GDM1 (cell line): Measurements from ENCODE around the gene SLC22A6.

Source experiments
- DNase-seq: peaks from one replicate; lab custom pipeline; 2025; lab: John Stamatoyannopoulos, UW

The SLC22A6 gene, protein sequence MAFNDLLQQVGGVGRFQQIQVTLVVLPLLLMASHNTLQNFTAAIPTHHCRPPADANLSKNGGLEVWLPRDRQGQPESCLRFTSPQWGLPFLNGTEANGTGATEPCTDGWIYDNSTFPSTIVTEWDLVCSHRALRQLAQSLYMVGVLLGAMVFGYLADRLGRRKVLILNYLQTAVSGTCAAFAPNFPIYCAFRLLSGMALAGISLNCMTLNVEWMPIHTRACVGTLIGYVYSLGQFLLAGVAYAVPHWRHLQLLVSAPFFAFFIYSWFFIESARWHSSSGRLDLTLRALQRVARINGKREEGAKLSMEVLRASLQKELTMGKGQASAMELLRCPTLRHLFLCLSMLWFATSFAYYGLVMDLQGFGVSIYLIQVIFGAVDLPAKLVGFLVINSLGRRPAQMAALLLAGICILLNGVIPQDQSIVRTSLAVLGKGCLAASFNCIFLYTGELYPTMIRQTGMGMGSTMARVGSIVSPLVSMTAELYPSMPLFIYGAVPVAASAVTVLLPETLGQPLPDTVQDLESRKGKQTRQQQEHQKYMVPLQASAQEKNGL

DNA sequence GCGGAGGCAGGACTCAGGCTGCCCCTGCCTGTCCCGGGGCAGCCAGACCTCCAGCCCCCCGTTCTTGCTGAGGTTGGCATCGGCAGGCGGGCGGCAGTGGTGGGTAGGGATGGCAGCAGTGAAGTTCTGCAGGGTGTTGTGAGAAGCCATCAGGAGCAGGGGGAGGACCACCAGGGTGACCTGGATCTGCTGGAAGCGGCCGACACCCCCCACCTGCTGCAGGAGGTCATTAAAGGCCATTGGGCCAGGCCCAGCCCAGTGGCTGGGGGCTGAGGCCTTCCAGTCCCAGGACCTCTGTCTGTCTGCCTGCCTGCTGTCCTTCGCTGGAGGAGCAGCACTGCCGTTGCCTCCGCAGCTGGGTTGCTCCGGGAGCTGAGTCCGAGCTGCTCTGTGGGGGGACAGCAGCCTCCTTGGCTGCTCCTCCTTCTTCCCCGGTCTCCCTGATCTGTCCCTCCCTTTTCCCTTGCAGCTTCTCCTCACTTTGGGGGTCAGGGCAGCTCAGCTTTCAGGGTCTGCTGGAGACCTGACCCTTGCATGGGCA is at the start of gene SLC22A6:
Gene SLC22A6, minus strand, starts transcription at position 517 of the 541 bp plus-strand sequence. Its CDS starts 277 bp downstream, at position 240.
- no peak for DNase-seq

DNA sequence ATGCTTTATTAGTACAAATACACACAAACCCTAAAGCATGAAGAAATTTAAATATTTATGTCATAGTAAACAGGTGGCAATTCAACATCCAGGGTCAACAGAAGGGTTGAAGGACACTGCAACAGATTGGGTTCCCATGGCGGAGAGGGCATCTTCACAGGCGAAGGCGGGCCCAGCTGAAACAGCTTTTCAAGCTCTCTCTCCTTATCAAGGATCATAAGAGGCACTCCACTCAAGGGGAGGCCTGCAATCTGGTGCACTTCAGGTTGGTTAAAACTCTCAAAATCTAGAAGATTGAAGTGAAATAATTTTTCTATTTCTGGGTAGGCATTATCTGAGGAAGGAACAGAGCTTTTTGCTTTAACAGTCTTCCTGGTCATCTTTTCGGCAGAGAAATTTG is 47.7 kb upstream of the SLC22A6 start:
- DNase-seq: no peak

DNA sequence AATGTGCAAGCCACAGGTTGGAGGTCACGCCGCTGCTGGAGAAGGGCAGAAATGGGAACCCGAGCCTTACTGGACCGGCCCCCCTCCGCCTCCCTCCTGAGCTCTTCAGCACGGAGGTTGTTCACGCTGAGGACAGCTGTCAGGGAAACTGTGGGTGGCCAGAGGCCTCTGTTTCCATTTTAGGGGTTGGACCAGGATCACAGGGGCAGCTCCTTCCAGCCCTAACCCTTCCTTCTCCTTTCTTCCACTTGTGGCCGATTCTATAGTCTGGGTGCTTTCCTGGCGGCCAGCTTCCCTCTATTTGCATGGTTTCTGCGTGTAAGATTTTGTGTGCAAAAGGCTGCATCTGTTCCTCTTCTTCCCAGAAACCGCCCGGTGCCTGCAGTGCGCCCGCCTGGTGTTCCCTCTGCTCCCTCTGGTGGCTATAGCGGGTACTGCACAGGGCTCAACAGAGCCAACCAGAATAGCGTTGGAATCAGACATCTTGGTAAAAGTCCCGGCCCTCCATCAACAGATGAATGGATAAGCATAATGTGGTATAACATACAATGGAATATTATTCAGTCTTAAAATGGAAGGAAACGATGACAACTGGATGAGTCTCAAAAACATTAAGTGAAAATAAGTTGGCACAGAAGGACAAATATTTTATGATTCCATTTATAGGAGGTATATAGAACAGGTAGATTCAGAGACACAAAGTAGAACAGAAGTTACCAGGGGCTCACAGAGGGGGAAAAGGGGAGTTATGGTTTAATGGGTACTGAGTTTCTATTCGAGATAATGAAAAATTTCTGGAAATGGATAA is 39.3 kb upstream of the SLC22A6 start:
- peak; percentile 64 for DNase-seq

DNA sequence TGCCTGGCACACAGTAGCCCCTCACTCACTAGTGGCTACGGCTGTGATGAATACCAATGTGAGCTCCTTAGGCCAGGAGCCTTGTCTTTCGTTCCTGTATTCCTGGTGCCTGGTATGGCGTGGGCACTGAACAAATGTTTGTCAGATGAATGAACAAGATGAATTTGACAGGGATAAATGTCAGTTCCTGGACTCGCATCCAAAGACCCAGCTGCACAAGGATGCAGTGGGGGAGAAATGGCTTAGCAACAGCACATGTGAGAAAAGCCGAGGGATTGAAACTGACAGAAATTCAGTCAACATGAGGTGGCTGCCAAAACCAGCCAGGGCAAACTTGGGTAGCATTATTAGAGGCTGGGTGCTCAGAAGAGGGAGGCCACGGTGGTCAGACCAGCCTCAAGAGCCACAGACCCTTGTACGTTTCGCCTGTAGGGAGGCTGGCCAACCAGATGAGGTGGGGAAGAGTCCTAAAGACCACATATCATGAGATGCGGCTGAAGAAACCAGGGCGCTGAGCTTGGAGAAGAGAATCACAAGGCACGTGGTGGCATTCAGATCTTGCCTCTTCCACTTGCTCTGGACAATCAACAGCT is 38.6 kb upstream of the SLC22A6 start:
- no peak for DNase-seq

DNA sequence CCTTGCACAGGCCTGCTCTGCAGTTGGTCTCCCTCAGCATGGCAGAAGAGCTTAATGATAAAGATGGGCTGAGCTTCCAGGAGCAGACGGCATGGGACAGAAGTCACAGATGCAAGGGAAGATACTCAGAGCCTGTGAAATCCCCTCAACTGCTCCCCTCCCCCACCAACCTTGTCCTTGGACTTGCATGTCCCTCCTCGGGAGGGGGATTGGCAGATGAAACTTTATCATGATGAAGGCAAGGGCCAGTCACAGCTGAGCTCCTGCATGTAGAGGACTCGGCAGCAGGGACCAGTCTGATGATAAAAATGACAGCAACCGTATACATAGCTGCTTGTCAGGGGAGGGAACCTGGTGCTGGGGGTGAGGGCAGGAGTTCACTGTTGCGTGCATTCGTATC is 37.7 kb upstream of the SLC22A6 start:
- DNase-seq: no peak

DNA sequence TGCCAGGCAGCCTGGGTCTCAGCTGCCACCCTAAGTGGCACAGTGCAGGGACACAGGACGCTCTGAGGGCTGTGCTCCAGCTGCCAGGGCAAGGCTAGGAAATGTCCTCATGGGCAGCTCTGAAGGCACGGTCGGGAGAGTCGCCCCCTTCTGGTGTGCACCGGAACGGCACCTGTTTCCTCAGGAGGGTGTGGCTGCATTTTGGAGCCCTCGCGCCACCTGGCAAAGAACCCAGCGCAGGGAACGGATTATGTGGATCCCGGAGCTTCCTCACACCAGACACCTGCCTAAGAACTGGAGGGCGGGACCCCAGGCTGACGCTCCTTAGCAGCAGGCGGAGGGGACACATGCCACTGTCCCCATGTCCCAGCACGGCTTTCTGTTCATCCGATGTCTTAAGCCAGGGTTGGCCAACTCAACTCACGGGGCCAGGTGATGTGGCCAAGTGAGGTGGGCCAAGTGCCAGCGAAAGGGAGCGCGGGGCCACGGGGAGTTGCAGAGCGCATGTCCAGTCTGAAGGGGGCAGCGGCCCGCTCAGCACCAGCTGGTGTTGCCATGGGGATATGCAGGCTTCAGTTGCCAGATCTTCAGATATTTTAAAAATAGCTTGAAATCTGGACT is 36.0 kb upstream of the SLC22A6 start:
- DNase-seq: no peak

DNA sequence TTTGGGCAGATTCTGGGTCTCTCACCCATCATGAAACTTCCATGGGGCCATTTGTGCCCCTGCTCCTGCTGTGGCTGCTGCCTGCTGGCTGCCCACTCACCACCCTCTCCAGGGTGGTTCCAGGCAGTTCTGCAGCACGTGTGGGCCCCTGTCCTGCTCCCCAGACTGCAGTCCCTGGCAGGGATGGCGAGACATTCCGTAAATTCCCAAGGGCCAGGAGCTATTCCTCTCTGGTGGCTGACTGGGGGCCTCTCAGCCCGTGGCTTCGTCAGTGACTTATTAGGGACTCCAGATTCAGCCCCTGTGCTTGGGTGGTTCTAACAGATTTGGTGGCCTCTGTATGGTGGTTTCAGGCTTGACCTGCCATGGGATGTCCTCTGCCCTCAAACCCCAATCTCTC is 34.7 kb upstream of the SLC22A6 start:
- DNase-seq: no peak

DNA sequence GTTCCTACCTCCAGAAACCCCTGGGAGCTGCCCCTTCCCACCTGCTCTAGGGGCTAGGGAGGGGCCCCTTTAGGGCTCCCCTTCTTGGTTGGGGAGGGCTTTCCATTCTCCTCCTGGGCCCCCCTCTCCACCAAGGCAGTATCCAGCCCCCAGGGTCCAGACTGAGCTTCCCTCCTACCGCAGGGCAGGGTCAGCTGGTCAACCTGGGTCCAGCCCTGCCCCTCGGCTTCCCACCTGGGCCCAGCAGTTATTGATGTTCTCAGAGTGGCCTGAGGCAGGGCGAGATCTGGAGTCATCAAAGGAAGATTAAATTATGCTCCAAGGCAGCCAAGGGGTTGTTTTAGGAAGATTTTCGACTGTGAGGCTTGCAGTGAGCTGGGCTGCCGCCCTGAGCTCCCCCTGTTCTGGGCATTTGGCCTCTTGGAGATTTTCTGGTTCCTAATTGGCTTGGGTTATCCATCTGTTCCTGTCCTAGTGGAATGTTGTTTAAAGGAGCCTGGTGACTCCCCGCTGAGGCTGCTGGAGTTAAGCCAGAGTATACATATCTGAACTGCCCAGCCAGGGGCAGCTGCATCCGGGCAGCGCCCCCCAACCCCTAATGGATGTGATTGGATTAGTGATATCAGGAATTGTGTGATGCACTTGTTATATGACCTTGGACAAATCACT is 32.7 kb upstream of the SLC22A6 start:
- DNase-seq: no peak

DNA sequence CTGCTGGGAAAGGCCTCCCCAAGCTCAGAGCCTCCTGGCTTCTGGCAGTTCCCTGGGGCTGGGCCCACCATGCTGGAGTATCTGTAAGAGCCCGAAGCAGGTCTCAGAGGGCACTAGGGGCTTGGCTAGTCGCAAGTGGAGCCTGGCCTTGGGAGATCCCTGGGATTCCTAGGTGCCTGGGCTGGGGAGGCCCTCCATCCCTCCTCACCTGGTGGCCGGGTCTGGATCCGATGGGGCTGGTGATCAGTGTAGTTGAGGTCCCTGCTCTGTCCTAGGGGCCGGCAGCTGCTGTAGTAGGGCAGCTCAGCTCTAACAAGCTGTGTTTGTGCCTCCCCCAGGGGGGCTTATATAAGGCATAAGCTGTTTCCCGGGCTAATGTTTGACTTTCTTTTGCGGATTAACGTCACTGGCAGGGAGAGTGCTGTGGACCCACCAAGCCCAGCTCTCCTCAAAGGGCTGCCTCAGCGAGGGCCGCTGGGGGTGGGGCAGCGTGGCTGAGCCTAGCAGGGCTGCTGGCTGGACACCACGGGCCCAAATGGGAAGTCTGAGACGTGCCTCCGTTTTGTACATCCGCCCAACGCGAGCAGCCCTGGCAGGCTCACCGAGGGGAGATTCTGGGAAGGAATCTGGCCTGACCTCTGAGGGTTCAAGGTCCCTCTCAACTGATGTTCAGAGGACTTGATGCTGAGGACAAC is 30.9 kb upstream of the SLC22A6 start, which contains the start of gene SLC22A8:
Gene SLC22A8, minus strand, starts transcription at position 321 of the 695 bp plus-strand sequence. CDS start 883 bp downstream, outside the sequence.
- no peak for DNase-seq

DNA sequence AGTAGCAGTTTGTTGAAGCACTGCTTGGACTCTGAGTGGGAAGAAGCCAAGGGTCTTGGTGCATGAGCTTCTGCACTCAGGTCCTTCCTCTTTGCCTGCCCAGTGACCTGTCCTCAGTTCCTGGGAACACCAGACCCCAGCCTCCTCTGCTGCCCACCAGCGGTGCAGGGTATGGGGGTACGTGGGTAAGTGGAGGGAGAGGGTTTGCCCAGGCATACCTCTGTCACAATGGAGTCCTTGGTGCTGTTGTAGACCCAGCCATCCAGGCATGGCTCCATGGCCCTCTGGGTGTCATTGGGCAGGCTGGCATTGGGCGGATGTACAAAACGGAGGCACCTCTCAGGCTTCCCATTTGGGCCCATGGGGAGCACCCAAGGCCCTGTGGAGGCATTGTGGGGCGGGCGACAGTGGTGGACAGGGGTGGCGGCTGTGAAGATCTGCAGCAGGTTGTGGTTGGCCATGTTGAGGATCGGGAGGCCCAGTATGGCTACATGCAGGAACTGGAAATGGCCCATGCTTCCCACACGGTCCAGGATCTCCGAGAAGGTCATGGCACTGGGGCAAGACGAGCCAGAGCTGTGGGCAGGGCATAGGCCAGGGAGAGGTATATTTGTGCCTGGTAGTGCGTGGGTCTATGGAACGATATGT is 29.8 kb upstream of the SLC22A6 start:
- no peak for DNase-seq

DNA sequence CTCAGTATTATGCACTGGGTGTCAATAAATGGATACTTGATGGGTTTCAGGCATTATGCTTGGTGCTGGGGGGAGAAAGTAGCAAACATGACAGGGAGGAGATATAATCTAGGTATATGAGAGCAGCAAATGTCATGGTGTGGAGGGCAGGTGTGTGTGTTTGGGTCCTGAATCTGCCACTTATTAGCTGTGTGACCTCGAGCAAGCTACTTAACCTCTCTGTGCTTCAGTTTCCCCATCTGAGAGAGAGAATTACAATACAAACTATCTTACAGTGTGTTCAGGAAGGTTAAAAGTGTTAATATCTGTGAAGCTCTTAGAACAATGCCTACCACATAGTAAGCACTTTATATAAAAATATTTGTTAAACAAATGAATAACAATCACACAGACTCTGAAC is 28.1 kb upstream of the SLC22A6 start:
- DNase-seq: no peak

DNA sequence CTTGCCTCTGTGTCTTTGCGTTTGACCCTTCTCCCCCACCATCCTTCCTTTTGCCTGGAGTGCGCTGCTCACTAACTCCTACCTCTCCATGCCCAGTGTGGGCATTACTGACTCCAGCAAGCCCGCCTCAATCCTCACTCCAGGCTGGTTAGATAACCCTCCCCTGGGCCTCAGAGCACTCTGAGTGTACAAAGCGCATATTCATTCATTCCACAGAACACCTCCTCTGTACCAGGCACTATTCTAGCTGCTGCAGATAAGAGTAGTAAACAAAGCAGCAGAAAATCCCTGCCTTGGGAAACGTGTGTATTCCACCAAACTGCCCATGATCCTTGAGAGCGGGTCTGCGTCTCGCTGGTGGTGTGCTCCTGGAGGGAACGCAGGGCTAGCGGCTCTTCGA is 27.7 kb upstream of the SLC22A6 start:
- no peak for DNase-seq

DNA sequence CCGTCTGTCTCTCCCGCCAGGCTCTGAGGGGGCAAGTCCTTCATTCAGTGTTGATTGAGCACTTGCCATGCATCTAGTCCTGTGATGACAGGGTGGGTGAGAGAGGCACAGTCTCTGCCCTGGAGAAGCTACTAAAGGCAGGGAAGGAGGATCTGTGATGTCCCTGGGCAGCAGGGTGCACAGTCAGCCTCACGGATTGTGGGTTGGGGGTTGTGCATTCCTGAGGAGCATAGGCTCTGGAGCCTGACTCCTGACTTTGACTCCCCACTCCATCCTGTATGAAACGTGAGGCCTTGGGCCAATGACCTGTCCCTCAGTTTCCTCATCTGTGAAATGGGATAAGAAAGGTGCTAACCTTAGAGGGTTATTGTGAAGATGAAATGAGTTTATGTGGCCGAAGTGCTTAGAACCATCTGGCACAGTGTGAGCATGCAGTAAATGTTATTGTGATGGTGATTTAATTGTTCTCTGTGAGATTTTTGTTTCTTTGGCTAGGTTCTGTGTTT is 26.2 kb upstream of the SLC22A6 start:
- no peak for DNase-seq

DNA sequence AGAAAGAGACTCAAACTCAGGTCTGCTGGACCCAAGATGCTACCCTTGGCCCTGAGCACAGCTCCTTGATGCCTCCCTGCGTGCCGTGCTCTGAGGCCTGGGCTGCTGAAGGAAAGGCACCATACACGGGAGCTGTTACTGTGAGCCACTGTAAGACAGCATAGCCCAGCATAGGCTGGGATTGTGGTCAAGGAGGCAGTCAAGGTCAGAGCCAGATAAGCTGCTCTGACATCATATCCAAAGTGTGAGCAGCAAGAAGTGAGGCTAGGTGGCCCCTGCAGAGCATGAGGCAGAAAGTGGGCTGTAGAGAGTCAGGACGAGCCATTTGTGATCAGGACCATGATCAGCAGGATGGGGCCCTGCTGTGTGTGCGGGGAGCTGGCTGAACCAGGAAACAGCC is 23.2 kb upstream of the SLC22A6 start:
- no peak for DNase-seq

DNA sequence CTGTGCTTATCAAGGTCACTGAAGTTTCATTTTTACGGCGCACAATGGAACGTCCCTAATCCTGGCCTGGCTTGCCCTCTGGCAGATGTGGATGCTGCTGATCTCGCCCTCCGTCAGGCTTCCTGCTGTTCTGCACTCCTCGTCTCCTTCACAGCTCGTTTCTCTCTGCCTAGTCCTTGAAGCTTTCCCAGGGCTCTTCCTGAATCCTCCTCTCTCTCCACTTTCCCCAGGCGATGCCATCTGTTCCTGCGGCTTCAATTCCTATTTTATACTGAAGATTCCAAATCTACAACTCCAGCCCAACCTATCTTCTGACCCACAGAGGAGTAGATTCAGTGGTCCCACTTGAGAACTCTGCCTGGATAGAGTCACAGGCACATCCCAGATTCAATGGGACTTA is 16.7 kb upstream of the SLC22A6 start:
- DNase-seq: no peak

DNA sequence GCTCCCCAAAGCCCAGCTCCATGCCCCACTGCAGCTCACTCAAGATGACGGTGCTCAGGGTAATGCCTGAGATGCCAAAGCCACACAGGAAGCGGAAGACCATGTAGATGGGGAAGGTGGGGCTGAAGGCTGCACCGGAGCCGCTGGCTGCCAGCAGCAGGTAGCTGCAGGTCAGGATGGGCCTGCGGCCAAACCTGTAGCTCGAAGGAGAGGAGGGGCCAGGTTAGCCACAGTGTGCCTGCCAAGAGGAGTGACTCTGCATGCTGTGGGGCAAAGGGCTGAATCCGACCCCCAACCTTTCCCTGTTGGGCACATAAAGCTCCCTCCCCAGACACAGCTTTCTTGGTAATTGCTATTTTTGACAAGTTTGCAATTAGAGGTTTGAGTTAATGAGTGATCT is 14.9 kb upstream of the SLC22A6 start:
- no peak for DNase-seq

DNA sequence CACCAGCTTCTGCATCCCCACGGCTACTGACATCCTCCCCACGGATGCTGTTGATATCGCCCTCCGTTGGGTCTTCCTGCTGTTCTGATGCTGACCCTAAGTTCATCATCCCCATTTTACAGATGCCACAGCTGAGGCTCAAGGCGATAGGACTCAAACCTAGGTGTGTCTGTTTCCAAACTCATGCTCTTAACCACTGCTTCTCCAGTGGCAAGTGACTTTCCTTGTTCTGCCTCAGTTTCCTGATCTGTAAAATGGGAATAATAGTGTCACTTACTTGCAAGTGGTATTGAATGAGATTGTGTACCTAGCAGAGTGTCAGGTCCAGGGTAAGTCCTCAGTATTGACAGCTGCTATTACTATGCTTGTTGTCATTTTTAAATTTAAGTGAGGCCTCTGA is 14.4 kb upstream of the SLC22A6 start:
- DNase-seq: no peak

DNA sequence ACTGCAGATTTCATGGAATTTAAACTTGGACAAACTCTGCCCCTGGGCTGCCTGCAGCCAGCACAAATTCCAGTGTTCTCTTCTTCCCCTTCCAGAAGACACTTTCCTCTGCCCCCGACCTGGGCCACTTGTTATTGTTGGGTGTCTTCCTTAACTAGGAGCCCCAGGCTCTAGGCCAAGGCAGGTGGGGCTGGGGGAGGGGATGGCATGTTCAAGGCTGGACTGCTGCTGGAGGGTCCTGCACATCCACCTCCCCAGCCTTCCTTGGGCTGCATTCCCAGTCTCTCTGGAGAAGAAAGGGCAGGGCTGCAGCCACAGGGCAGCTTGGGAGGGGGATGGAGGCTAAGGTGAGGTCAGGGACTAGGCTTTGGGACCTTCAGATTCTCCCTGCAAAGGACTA is 11.5 kb upstream of the SLC22A6 start:
- no peak for DNase-seq

DNA sequence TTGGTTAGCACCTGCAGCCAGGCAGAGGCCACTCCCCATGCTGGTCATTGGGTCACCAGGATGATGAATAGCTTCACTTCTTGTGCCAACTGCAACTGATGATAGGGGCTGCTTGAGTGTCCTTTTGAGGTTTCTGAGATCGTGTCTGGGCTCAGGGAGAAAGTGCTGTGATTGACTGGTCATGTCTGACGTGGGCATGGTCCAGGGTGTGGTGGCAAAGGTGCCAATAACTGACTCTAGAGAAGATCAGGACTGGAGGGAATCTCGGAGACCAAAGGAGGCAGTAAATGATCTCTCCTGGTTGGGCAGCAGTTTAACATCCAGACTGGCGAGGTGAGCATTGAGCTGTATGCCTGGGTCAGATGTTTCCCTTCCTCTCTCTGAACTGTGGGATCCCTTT is 10.0 kb upstream of the SLC22A6 start:
- DNase-seq: no peak

DNA sequence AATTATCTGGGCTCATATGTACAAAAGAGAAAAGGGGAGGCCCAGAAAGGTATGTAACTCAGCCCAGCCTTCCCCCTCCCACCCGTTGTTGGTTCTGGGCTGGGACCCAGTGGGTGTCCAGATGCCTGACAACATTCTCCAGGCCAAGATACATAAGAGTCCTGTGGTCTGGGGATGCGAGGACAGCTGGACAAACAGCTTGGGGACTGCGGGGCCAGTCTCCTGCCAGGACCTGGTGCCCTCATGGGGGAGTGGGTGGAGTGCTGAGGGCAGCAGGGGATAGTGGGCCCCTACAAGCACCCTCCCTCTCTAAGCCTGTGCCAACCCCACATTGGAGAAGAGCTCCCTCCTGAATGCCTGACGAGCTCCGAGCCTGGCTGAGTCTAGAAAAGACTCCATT is 3.5 kb upstream of the SLC22A6 start:
- DNase-seq: no peak
